HG03103 (cell line): ENCODE measurements around the gene RPGR.
A peak's percentile ranks its signal among the peaks of the same experiment; 100 is the strongest.

Experiments
- ATAC-seq: cut with Tn5 transposase; IDR thresholded peaks from one replicate; pipeline ENCODE4 v1.9.1; 2021; ENCODE audit warnings: low read depth; ENCODE audit not compliant: unreplicated experiment

The RPGR gene

DNA sequence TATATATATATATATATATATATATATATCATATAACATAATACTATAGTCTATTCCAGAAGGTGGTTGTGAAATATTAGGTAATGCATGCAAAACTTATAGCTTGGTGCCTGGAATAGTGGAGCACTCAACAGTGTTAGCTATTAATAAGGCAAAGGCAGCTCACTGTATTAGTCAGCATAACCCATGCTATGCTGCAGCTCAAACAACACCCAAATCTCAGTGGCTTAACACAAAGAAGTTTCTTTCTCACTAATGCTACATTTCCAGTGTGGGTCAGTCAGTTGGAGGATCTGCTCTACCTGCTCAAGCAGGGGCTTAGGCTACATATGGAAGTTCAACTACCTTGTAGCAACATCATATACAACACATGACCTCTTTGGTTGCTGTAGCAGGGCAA, 5.2 kb upstream of the RPGR start:
- peak; percentile 65 for ATAC-seq

DNA sequence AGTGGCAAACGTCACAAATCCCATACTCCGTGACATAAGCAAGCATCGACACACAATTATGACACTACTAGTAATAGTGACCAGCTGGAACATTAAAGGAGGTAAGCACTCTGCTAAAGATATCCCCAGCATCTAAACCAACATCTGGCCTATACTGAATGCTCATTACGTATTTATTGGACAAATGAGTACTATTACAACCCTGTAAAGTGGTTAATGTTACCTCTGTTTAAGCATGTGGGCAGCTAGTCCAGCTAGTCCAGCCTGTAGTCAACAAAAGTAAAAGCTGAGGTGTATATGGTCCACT, 419 bp upstream of the RPGR start:
- no peak for ATAC-seq

DNA sequence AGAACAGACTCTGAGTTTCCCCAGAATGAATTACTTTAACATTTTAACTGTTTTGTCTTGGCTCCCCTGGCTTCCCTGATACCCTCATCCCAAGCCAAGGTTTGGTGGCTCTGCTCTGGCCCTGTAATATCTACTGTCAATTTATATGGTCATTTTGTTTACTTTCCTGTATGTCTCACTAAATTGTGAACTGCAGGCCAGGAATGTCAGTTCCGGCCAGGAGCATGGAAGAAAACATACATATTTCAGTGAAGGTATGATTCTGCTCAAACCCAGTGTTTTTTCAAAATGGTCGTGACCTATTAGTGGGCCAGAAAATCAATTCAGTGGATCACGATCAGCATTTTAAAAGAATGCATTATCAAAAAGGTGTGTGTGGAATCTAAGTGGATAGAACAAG, 1.2 kb downstream of the RPGR start:
- ATAC-seq: no peak

DNA sequence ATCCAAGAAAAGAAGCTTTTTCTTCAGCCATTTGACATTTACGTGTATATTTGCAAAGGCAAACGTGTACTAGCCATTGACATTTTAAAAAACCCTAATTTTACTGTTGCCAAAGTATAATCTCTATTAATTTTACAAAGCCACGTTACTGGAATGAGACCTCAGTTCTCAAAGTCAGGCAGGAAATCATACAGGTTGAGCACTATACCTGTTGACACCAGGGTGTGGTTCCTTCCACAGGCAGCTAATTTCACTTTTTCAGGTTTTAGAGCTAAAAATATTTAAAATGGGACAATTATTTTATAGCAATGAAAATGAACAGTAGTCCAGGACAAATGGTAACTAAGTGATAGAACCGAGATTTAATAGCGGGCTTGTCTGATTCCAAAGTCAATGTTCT, 6.5 kb downstream of the RPGR start:
- ATAC-seq: no peak

DNA sequence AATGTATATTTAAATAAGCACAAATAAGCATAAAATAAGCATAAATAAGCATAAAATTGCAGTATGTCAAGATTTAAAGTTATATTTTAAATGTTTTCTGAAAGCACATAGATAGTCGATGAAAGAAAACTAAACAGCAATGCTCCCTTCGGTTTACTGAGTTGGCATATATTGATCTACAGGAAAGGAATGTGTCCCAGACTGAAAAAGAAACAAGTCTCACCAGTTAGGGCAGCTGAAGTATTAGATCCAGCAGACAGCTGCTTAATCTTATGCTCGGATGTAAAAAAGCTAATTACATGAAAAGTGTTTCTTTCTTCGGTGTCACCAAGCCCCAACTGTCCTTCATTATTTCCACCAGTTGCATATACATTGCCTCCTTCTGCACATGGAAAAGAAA, 8.7 kb downstream of the RPGR start:
- ATAC-seq: no peak

DNA sequence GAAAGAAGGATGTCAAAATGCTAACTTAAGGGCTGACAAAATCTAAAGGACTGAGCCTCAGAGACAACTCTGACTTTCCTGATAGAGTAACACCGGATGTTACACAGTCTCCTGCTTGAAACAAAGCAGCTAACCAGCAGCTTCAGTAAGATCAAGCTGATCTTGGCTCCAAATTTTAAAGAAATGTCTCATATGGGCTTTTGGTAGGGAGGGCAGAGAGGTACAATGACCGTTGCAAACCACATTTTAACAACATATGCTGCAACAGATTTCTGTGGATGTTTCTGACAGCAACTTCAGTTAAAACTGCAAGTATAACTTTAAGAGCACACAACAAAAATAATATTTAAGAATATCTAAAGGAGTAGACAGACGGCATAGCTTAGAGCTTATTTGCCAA, 9.1 kb downstream of the RPGR start:
- no peak for ATAC-seq

DNA sequence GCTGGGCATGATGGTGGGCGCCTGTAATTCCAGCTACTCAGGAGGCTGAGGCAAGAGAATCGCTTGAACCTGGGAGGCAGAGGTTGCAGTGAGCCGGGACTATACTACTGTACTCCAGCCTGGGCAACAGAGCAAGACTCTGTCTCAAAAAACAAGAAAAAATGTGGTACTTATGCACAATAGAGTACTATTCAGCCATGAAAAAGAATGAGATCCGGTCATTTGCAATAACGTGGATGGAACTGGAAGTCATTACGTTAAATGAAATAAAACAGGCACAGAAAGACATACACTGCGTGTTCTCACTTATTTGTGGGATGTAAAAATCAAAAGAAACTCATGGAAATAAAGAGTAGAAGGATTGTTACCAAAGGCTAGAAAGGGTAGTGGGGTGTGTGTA, 12.1 kb downstream of the RPGR start:
- no peak for ATAC-seq

DNA sequence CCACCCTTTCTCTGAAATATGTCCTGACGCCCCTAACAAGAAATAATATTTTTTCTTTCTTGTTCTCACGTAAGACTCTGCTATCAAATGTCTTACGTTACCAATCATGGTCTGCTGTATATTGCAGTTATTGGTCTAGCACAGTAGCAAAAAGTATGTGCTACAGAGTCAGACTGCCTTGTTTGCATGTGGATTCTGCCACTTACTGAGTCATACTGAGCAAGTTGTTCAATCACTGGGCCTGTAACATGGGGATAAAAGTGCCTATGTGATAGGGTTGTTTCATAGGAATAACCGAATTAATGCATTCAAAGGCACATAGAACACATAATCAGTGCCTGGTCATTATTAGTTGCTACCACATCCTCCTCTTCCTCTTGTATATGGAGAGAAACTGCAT, 14.1 kb downstream of the RPGR start:
- ATAC-seq: no peak

DNA sequence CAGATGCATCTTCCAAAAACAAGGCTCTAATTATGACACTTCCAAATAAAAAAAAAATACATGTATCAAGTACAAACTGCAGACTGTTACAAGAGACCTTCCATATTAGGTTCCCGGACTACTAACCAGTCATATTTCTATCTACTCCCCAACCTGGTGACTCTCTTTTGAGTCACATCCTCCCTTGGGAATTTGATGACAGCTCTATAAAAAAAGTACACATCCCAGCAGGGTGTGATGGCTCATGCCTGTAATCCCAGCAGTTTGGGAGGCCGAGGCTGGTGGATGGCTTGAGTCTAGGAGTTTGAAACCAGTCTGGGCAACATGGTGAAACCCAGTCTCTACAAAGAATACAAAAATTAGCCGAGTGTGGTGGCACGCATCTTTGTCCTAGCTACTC, 14.9 kb downstream of the RPGR start:
- no peak for ATAC-seq

DNA sequence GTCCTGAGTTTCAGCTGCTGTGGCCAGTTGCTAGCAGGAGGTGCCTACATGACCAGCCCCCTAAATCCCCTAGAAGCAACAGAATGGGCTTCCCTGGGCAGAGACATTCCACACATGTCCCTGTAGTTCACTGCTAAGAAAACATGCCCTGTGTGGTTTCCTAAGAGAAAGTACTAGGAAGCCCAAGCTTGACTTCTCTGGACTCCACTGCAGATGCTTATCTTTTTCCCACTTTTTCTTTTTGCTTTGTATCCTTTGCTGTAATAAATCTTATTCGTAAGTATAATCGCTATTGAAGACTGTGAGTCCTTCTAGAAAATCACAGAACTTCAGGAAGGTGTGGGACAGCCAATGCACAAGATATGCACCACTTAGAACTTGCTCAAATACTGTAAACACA, 15.6 kb downstream of the RPGR start:
- no peak for ATAC-seq

DNA sequence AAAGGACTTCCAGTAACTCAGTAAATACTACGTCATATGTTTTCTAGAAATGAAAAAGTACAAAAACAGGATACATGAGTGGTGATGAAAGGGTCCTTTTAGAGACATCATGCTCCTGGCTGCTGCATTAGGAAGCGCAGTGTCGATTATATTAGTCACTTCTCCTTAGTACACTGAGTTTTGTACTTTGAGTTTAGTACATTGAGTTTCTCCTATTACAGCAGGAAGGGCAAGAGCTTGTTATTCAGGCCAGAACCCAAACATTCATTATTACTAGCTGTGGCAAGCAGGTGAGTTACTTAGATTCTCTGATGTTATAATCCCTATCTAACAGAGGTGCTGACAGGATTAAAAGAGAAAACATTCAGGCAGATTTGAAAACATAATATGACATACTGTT, 21.3 kb downstream of the RPGR start:
- ATAC-seq: no peak

DNA sequence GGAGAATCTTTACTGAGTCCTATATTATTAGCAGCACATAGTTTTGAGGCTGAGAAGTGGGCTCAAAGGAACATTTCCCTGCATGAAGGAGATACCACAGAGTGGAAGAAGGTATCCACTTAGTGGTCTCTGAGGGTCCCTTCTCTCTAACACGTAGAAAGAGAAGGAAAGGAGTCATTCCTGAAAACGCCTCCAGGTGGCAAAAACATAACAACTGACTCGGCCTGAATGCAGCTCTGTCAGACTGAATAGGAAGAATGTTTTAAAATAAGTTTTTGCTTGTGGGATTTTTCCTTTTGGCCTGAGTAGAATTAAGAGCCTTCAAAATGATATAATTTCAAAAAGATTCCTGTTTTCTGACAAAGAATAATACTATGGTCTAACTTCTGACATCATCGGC, 23.3 kb downstream of the RPGR start:
- ATAC-seq: no peak

DNA sequence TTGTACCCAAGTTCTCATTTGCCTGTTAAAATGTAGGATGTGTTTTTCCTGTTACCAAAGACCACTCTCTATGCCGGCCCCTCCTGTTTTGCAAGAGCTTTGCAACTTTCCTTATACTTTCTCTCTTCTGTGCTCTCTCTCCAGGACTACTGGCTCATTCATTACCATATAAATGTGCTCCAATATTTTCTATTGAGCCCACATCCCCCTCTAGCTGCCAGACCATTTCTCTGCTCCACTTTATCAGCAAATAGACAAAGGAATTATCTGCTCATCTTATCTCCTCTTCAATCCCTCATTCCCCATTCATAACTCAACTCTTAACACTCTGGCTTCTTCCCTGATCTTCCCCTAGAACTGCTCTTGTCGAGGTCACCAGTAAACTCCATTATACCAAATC, 33.6 kb downstream of the RPGR start:
- ATAC-seq: no peak

DNA sequence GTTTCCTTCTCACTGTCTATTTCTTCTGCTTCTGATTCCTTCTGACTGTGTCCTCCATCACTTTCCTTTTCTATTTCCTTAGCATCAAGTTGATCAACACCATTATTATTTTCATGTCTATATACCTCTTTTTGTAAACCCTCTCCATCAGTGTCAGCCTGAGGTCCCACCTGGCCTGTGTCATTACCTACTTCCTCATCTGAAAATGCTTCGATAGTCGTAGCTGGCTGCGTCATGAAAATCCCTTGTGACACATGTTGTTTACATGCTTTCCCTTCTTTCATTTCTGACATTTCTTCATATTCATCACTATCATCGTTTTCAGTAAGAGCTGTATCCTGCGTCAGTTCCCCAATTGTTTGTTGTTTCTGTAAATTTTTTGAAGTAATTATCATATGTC, 39.6 kb downstream of the RPGR start:
- no peak for ATAC-seq

DNA sequence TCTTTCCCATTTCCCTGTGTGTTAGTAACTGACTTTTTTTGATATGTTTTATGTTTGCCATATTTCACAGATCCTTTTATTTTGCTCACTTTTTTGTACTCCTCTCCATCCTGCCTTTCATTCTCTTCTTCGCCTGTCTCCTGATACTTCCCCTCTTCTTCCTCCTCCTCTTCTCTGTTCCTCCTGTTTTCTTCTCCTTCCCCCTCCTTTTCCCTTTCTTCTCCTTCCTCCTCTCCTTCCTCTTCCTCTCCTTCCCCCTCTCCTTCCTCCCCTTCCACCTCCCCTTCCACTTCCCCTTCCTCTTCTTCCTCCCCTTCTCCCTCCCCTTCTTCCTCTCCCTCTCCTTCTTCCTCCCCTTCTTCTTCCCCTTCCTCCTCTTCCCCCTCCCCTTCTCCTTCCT, 41.7 kb downstream of the RPGR start:
- no peak for ATAC-seq

DNA sequence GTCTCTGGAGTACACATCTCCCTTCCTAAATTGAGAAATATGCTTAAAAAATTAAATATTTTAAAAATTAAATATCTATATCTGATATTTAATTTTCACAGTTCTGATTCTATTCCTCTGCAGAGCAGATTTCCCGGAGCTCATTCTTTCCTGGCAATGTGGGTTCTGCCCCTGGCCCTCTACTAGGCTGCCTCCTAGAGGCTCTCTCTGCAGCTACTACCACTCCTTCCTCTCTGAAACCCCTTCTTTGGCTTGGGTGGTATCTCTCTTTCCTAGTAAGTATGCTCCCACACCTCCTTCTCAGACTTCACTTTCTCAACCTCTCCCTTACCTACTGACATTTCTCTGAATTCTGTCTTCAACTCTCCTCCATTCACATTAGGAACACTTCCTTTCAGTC, 45.3 kb downstream of the RPGR start:
- no peak for ATAC-seq

DNA sequence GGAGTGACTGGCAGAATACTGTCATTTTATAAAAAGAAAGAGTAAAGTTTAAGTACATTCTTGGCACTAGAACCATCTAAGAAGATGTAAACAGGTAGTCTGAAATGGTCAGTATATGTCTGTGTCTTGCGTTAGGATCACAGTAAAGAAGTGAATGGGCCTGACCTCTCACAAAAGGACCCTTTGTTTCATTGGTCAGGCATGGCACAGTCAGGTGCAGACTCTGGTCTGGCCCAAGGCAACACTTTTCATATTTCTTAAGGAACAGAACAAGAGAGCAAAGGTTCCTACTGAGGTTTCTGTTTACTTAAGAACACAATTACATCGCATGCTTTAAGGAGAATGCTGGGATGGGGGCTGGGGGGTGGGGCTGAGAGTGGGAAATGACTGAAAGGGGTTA, 48.1 kb downstream of the RPGR start:
- ATAC-seq: no peak

DNA sequence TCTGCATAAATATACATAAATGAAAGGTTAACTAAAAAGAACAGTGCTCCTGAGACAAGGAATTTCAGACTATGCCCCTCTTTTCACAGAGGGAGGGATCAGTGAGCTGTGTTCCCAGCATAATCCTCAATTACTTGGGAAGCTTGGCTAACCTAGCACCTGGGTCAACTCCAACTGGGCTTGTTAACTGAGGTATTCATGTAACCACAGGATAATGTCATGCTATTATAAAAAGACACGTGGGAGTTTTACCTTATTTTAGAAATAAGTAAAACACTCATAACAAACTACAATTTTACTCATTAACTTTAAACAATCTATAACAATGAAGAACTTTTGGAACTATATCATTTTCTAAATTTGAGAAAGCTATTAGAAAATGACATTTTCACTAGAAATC, 48.6 kb downstream of the RPGR start:
- ATAC-seq: no peak

DNA sequence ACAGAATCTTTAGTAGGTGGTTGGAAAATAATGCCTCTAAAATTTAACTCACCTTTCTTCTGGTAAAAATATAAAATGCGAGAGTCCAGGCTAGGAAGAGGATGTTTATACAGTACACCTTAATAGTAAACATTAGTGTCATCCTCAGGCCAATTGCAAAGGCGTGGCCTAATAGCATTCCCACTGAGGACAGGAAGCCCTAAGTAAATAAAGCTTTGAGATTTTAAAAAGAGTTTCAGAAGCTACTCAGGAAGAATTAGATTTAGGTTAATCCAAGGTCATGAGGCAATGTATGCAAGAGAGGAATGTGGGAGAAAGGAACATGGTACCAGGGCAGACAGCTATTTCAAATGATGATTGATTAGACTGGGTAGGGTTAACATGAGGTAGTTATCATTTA, 49.5 kb downstream of the RPGR start:
- ATAC-seq: no peak

DNA sequence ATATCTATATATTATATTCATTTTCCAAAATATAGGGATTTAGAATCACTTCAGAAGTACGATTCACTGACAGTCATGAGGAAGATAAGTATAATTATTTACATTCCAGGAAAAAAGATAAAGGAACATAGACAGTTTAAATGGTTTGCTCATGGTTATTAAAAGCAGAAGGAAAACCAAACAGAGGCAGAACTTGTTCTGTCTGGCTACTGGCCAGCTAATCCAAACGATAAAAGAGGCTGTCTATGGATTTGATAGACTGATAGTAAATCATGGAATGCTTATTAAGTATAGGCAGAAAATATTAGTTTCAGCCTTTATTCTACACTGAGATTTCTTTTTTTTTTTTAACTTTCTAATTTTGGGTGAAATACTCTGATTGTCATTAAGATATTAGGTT, 50.2 kb downstream of the RPGR start:
- no peak for ATAC-seq

DNA sequence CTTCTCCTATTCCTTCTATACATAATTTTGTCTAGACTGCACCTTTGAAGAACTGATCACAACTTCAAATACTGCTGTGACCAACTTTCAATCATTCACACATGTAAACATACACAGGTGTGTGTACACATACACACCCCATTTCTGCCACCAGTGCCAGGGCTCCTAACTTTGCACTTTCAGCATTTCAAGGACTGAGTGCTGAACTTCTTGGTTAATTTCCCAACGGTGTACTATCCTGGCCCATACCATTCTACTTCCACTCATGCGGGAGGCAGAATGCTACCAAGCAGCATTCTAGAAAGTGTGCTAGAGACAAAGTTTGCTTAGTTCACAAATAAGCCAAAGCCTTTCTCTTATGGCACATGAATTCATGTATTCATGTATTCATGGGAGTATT, 51.2 kb downstream of the RPGR start:
- ATAC-seq: no peak

DNA sequence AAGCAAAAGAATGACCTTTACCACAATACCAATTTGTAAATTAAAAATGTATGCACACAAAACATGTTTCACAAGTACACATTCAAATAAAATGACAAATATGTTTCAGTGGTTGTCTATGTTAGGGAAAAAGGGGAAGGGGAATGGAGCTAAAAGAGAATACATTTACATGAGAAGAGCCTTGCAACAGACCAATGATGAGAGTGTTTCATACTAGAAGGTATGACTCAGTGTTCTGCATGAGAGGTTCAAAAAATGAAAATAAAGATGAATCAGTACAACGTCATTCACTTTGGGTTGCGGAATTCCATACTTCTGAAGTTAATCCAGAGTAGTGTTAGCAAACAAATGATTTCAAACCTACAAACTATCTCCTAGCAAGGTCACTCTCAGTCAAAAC, 51.7 kb downstream of the RPGR start:
- peak; percentile 44 for ATAC-seq

DNA sequence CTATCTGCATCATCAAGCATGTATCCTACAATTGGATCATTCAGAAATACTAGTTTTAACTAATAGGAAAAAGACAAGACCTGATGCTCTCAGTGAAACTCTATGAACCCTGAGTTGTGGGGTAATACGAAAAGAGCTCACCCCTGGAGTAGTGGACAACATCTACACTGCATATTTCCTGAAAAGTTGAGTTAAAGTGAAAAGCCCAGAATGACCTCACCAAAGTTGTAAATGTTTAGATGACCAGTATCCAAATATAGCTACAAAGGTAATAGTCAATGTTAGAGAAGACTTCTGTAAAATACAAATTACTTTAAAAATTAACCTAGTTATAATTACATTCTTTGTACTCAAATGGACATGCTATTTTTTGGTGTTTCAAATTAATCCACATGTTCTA, 53.9 kb downstream of the RPGR start:
- no peak for ATAC-seq

DNA sequence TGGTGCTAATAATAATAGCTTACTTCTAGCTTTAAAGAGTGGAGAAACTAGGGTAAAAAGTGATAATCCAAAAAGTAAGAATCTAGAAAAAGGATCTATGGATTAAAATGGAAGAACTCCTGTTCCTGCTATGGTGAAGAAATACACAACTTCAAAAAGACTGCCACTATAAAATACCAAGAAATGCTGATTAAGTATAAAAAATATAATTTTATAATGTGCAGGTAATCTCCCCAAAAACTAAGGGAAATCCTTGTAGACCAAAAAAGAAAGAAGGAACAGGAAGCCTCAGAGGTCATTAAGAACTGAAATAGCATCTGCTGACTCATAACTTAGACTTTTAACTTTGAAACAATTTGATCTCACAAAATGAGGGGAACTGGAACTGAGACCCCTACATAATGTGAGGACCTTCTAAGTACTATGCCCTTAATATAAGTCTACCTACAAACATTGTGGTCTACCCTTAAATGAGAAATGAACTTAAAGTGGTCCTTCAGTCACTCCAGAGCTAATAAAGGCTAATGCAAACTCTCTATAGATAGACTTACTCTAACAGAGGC, 56.1 kb downstream of the RPGR start:
- peak; percentile 66 for ATAC-seq
